CD4-positive, alpha-beta T cell treated with Interleukin-6 for 4 hours (primary cell): ENCODE data around the gene CEP112.

Source experiments
- DNase-seq: peaks from one replicate; pipeline ENCODE4 v3.0.0-alpha.2; 2020; ENCODE audit warnings: mixed read lengths

The CEP112 gene

DNA sequence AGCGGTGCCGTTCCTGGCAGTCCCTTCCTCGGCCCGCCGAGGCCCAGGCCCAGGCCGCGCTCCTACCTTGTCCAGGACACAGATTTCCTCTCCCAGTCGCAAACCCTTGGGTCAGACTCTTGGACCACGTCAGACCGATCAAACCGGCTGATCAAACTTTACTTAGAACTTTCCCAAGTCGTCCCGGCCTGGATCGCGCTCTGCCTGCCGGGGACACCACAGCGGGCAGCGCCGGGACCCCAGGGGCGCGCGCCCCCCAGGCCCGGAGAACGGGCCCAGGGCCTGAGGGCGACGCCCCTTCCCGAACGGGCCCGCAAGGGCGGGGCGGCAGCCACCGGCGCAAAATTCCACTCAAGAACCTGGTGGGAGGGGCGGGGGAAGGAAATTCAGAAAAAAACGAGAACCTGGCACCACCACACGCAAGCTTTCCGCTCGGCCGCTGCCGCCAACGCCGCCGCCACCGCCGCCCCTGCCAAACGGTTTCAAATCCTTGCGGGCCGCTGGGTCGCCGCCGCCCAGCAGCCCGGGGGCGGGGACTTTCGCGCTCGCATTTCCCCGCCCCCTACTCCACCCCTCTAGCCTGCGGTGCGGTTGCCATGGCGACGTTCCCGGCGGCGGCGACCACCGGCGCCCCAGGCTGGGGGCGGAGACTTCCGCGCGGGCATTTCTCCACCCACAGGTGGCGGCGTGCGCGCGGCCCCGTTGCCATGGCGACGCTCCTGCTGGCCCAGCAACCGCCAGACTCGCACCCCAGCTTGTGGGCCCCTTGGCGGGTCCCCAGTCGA lies at the start of gene CEP112:
Gene CEP112 (minus strand): TSS at position 541 of the 785 bp plus-strand sequence.
- DNase-seq: peak; percentile 95

DNA sequence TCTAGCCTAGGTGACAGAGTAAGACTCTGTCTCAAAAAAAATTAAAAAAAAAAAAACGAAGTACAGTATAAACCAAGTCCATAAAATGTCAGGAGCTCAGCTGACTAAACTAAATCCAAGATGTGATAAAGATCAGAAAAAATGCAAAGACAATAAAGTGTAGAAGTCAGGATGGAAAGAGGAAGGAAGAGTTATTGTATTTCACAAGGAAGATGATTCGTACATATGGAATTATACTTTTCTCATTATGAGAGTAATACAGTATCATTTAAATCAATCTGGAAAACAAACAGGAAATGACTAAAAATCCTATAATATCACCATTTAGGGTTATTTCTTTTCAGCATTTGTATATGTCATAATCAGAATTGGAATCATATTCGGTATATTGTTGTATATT lies 48.7 kb upstream of the CEP112 start:
- DNase-seq: no peak

- no peak for DNase-seq
Observed at GRCh38 chr17:66240013-66240412, 48.1 kb upstream of the CEP112 start.

DNA sequence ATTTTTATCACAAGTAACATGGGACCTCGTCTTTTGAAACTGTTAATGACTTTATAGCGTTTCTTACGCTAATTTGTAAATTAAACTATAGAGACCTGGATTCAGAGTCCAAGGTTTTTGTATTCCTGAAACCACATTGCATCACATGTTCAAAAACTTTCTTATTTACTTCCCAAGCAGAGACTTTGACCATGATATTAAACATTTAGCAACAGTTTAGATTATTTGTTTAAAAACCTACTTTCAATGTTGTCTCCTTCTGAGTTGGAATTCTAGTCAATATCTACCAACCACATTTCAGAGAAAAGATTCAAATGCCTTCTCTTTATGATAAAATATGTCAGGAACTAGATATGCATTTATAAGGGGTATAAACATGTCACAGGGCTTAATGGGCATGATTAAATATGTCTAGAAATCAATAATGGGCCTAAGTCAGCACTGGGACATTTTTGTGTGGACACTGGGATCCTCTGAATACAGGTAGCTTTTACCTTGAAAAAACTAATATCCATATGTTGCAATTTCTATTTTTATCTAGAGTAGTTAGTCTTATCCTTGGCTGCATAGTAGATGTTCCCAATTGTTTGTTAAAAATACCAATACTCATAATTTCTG lies 43.6 kb upstream of the CEP112 start:
- DNase-seq: no peak

DNA sequence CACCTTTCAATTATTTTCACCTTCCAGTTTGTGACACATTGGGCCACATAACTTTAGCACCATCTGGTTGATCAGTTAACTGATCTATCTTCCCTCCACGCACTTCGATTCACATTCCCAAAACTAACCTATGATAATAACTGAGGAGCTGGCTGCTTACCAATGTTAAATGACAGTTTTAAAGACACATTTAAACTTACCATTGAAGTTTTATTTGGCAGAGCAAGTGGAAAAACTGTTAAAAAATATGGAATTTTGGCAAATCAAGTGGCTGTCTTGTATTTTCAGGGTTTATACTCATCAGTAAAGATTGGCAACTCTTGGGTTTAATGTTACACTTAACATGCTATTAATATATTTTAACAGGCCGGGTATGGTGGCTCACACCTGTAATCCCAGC lies 42.7 kb upstream of the CEP112 start:
- DNase-seq: no peak

DNA sequence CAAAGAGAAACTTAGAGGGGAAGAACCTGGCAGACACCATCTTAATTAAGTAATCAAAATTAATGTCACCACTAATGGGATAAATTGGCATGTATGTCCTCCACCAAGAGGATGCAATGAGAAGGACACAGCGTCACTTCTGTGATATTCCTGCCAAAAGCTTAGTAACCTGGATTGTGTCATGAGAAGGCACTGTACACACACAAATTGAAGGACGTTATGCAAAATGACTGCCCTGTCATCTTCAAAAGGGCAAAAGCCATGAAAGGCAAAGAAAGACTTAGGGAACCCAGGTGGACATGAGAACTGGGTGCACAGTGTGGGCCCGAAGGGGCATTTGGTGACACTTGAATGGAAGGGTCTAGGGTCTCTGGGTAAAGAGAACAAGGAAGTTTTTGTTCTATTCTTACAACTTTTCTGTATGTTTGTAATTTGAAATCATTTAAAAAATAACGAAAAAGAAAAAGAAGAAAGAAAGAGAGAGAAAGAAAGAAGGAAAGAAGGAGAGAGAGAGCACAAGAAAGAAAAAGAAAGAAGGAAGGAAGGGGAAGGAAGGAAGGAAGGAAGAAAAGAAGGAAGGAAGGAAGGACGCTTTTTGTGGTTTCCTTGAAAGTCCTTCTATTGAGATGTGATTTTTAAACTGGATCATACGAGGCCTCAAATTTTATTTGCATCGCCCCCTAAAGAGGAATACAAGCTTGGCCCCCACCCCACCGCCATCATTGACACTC lies 41.3 kb upstream of the CEP112 start:
- DNase-seq: no peak

DNA sequence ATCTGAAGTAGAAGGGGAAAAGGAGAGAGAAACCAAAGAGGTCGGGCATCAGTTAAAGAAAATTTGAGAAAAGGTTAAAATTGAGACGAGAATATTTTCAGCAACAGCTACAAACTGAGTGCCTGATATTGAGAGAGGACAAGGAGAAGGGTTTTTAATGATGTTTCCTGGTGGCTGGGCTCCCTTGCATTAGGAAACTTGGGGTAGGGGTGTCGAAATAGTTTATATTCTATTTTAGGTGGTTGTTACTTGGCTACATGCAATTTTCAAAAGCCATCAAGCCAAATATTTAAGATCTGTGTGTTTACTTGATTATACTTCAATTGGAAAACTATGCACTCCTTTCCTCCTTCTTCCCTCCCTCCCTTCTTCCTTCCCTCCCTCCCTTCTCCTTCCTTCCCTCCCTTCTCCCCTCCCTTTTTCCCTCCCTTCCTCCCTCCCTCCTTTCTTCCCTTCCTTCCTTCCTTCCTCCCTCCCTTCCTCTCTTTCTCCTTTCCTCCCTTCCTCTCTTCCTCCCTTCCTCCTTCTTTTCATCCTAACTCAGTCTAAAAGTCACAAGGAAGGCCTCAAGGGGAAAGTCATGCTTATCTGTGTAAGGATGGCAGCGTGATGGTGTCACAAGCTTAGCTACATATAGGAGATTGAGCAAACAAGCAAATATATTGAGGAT lies 39.1 kb upstream of the CEP112 start:
- DNase-seq: no peak

GRCh38 chr17:66229783-66230538 lies 38.0 kb upstream of the CEP112 start:
- no peak for DNase-seq

DNA sequence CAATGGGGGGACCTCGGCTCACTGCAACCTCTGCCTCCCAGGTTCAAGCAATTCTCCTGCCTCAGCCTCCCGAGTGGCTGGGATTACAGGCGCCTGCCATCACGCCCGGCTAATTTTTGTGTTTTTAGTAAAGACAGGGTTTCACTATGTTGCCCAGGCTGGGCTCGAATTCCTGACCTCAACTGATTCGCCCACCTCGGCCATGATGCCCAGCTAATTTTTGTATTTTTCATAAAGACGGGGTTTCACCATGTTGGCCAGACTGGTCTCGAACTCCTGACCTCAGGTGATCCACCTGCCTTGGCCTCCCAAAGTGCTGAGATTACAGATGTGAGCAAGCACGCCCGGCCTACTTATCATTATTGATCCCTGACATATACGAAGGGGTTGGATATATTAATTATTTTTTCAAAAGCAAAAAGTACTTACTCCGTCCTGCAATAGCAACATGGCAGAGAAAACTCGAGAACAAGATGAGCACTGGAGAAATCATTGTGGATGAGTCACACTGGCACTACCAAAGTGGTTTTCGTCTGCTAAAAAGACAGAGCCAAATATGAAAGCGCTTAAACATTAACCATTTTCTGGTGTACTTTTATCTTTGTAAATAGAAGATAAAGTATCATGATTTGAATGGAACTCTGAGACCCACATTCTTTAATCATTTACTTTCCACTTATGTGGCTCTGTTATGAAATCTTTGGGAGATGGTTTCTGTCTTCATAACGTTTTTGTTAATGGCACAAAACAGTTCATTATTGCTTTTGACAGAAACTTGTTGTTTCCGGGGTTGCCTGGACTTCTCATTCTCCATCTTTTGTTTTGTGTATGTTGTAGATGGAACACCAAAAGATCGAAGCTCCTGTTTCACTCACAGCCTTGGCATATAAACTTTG lies 37.2 kb upstream of the CEP112 start, which contains the start of gene APOH:
Gene APOH (minus strand): TSS at position 529 of the 896 bp plus-strand sequence. CDS start 36 bp downstream, at position 493.
- DNase-seq: no peak

DNA sequence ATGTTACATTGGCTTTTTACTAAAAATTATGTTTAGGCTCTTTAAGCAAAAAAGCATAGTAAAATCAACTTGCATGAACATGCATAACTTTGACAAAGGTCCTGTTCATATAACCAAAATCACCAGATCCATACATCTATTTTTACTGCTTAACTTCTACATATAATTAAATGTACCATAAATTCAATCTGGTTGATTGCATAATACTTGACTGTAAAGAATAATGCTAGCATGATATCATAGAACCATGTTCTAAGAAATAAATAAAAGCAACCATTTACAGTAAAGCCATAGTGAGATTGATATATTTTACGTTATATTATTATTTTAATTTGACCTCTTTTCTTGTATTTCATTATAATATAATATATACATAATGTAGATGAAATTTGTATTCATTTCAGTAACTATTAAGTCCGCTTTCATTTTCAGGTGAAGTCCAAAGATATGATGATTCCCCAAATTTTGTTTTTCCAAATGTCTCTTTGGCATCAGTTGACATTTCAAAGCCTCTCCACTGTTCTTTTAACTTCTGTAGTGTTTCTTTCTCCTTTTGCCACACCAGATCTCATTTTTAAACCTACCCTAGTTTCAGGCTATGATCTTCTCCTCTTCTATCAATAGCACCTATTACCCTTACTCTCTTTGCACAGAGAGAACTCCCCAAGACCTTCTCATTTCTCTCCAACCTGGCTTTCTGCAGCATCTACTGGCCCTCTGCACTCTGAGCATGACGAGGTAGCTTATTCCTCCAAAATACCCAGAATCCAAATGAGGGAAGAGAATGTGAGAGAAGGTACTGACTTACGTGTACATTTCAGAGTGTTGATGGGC lies 35.5 kb upstream of the CEP112 start:
- no peak for DNase-seq

- DNase-seq: no peak
Observed at GRCh38 chr17:66222798-66223350, 30.9 kb upstream of the CEP112 start.

DNA sequence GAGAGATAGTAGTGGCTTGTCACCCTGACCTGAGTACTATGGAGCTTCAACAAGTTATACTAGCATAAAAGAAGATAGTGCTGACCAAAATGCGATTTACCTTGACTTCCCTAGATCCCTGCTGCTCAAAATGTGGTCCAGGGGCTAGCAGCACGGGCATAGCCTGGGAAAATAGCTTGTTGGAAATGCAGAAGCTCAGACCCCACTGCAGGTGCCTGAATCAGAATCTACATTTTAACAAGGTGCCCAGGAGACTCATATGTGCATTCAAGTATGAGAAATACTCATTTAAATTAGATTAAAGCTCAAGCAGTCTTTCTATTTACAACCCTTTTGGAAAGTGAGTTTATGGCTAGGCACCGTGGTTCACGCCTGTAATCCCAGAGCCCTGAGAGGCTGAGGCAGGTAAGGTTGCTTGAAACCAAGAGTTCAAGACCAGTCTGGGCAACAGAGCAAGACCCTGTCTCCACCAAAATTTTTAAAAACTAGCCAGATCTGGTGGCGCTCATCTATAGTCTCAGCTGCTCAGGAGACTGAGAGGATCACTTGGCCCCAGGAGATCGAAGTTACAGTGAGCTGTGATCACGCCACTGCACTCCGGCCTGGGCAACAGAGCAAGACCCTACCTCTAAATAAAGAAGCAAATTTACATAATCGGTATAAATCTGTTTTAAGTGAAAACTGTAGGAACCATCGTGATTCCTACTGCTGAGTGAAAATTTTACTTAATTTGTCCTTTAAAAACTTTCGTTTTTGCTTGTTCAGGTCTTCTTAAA lies 30.0 kb upstream of the CEP112 start:
- DNase-seq: no peak

- no peak for DNase-seq
Observed at GRCh38 chr17:66221343-66221742, 29.4 kb upstream of the CEP112 start.

GRCh38 chr17:66220079-66220835 lies 28.3 kb upstream of the CEP112 start:
- no peak for DNase-seq

- no peak for DNase-seq
Observed at GRCh38 chr17:66215529-66215911, 23.6 kb upstream of the CEP112 start.

GRCh38 chr17:66214884-66215528 lies 23.1 kb upstream of the CEP112 start:
- no peak for DNase-seq

GRCh38 chr17:66211047-66211810 lies 19.3 kb upstream of the CEP112 start:
- DNase-seq: no peak
